Measurements from ENCODE around the gene FOXK2. TPM values are rescaled to one million over a fixed set of nuclear protein-coding genes. Genes with fewer than 3 reads are reported as not detected.

FOXK2 gene
- total RNA-seq: 27.7 TPM

GRCh38 chr17:82518826-82519810 is at the start of gene FOXK2:
FOXK2 (plus strand) TSS chr17:82519732; CDS start chr17:82519889, 157 bp downstream.
- H3K27me3 ChIP-seq (ENCODE audit: control insufficient read depth in 3 of 3, insufficient read depth in 3 of 3, low read length in 3 of 3): no peaks in the 10 kb centered on the region
- peak within 1 kb of the TSS; percentile 77 to 90 (median 80) for H3K9ac ChIP-seq (ENCODE audit: low read depth in 1 of 3, low read length in 3 of 3)
- no peaks in the 10 kb centered on the region for H3K36me3 ChIP-seq (ENCODE audit: control insufficient read depth in 3 of 3, insufficient read depth in 3 of 3, low read length in 3 of 3)
- H3K4me3 ChIP-seq (ENCODE audit: low read length in 3 of 3): peak within 1 kb of the TSS; percentile 68 to 72 (median 72)
- no peaks in the 10 kb centered on the region for H3K9me3 ChIP-seq (ENCODE audit: control insufficient read depth in 3 of 3, low read length in 3 of 3)
- H3K27ac ChIP-seq (ENCODE audit: low read depth, low read length): peak within 1 kb of the TSS; percentile 77
- peaks cover 5 to 15% (median 14%) of the 10 kb centered on the region in 3 donors for H3K4me1 ChIP-seq (ENCODE audit: control insufficient read depth in 3 of 3, insufficient read depth in 3 of 3, low read length in 3 of 3)

- Histone ChIP-seq H3K4me1 (ENCODE audit: control insufficient read depth in 3 of 3, insufficient read depth in 3 of 3, low read length in 3 of 3) (peaks cover 0 to 2% (median 0%) of the 10 kb centered on the region in 3 donors), H3K9me3 (ENCODE audit: control insufficient read depth in 3 of 3, low read length in 3 of 3) (no peaks in the 10 kb centered on the region), H3K27ac (ENCODE audit: low read depth, low read length) (no peak overlapping the region), H3K36me3 (ENCODE audit: control insufficient read depth in 3 of 3, insufficient read depth in 3 of 3, low read length in 3 of 3) (peaks cover 34 to 55% (median 51%) of the 10 kb centered on the region in 3 donors), H3K27me3 (ENCODE audit: control insufficient read depth in 3 of 3, insufficient read depth in 3 of 3, low read length in 3 of 3) (no peaks in the 10 kb centered on the region), H3K4me3 (ENCODE audit: low read length in 3 of 3) (no peak overlapping the region), H3K9ac (ENCODE audit: low read depth in 1 of 3, low read length in 3 of 3) (no peak overlapping the region)
Measured at GRCh38 chr17:82470065-82470464, 49.5 kb upstream of the FOXK2 start.

DNA sequence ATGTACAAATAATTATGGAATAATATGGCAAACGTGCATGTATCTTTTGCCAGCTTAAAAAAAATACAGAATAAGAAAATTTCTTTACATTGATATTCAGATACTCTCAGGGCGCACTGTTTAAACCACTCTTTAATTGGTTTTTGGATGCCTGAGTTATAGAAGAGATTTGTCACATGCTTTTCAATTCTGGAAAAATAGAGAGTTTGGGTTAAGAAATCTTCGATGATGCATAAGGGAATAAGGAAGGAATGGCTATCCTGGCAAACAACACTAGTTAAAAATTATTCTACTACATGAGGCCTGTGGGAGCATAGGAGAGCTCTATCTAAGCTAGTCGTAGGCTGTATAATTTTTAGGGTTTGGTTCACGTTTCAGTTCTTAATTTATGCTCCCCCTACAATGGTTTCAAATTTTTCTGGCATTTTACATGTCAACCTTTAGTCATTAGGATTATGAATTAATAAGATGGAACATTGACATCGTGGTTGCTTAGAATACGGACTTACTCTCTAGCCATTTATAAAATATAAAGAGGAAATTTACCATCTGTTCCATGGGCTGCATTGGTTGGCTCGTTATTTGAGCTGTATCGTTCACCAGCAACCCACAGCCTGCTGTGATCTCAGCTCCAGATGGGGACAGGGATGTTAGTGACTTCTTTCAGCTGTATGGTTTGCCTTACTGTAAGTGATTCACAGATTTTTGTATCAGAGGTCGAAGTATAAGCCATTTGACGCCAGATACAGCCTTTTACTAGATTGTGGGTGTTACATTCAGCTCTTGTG is 45.1 kb upstream of the FOXK2 start:
- Histone ChIP-seq H3K9me3 (ENCODE audit: control insufficient read depth in 3 of 3, low read length in 3 of 3) (no peaks in the 10 kb centered on the region), H3K36me3 (ENCODE audit: control insufficient read depth in 3 of 3, insufficient read depth in 3 of 3, low read length in 3 of 3) (peaks cover 32 to 43% (median 43%) of the 10 kb centered on the region in 3 donors), H3K4me3 (ENCODE audit: low read length in 3 of 3) (no peak overlapping the region), H3K27me3 (ENCODE audit: control insufficient read depth in 3 of 3, insufficient read depth in 3 of 3, low read length in 3 of 3) (no peaks in the 10 kb centered on the region), H3K4me1 (ENCODE audit: control insufficient read depth in 3 of 3, insufficient read depth in 3 of 3, low read length in 3 of 3) (peaks cover 0 to 2% (median 0%) of the 10 kb centered on the region in 3 donors), H3K27ac (ENCODE audit: low read depth, low read length) (no peak overlapping the region), H3K9ac (ENCODE audit: low read depth in 1 of 3, low read length in 3 of 3) (no peak overlapping the region)

GRCh38 chr17:82475458-82475857 is 44.1 kb upstream of the FOXK2 start:
- Histone ChIP-seq H3K9me3 (ENCODE audit: control insufficient read depth in 3 of 3, low read length in 3 of 3) (no peaks in the 10 kb centered on the region), H3K4me3 (ENCODE audit: low read length in 3 of 3) (no peak overlapping the region), H3K27me3 (ENCODE audit: control insufficient read depth in 3 of 3, insufficient read depth in 3 of 3, low read length in 3 of 3) (no peaks in the 10 kb centered on the region), H3K4me1 (ENCODE audit: control insufficient read depth in 3 of 3, insufficient read depth in 3 of 3, low read length in 3 of 3) (peaks cover 0 to 3% (median 2%) of the 10 kb centered on the region in 3 donors), H3K36me3 (ENCODE audit: control insufficient read depth in 3 of 3, insufficient read depth in 3 of 3, low read length in 3 of 3) (peaks cover 38 to 49% (median 47%) of the 10 kb centered on the region in 3 donors), H3K9ac (ENCODE audit: low read depth in 1 of 3, low read length in 3 of 3) (no peak overlapping the region), H3K27ac (ENCODE audit: low read depth, low read length) (no peak overlapping the region)

- Histone ChIP-seq H3K36me3 (ENCODE audit: control insufficient read depth in 3 of 3, insufficient read depth in 3 of 3, low read length in 3 of 3) (peaks cover 49 to 60% (median 49%) of the 10 kb centered on the region in 3 donors), H3K9me3 (ENCODE audit: control insufficient read depth in 3 of 3, low read length in 3 of 3) (no peaks in the 10 kb centered on the region)
Measured at GRCh38 chr17:82477934-82478333, 41.6 kb upstream of the FOXK2 start.

DNA sequence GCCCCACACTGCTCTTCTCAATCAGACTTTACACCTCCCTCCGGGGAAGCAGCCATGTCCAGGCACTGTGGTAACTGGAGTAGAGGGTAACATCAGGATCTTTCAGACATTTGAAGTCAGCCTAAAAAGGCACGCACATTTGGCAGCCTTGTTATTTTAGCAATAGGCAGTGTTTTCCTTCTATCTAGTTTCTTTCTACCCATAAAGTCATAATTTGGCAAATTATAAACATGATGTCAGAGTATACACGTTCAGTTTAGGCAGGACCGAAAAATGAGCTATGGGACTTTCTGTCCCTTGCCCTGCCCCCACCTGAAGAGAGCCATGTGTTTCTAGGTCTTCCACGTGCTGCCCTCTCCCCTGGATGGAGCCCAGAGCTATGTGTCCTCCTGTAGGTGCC is 39.9 kb upstream of the FOXK2 start:
- H3K27ac ChIP-seq (ENCODE audit: low read depth, low read length): no peak overlapping the region
- H3K4me3 ChIP-seq (ENCODE audit: low read length in 3 of 3): no peak overlapping the region
- H3K4me1 ChIP-seq (ENCODE audit: control insufficient read depth in 3 of 3, insufficient read depth in 3 of 3, low read length in 3 of 3): peaks cover 0 to 3% (median 2%) of the 10 kb centered on the region in 3 donors
- H3K36me3 ChIP-seq (ENCODE audit: control insufficient read depth in 3 of 3, insufficient read depth in 3 of 3, low read length in 3 of 3): peaks cover 59 to 69% (median 60%) of the 10 kb centered on the region in 3 donors
- no peaks in the 10 kb centered on the region for H3K9me3 ChIP-seq (ENCODE audit: control insufficient read depth in 3 of 3, low read length in 3 of 3)
- no peak overlapping the region for H3K9ac ChIP-seq (ENCODE audit: low read depth in 1 of 3, low read length in 3 of 3)
- no peaks in the 10 kb centered on the region for H3K27me3 ChIP-seq (ENCODE audit: control insufficient read depth in 3 of 3, insufficient read depth in 3 of 3, low read length in 3 of 3)

More at GRCh38 chr17:82477934-82478333, 41.6 kb upstream of the FOXK2 start:
- Histone ChIP-seq H3K4me1 (ENCODE audit: control insufficient read depth in 3 of 3, insufficient read depth in 3 of 3, low read length in 3 of 3) (peaks cover 0 to 3% (median 2%) of the 10 kb centered on the region in 3 donors), H3K27ac (ENCODE audit: low read depth, low read length) (no peak overlapping the region), H3K27me3 (ENCODE audit: control insufficient read depth in 3 of 3, insufficient read depth in 3 of 3, low read length in 3 of 3) (no peaks in the 10 kb centered on the region), H3K9ac (ENCODE audit: low read depth in 1 of 3, low read length in 3 of 3) (no peak overlapping the region), H3K4me3 (ENCODE audit: low read length in 3 of 3) (no peak overlapping the region)

DNA sequence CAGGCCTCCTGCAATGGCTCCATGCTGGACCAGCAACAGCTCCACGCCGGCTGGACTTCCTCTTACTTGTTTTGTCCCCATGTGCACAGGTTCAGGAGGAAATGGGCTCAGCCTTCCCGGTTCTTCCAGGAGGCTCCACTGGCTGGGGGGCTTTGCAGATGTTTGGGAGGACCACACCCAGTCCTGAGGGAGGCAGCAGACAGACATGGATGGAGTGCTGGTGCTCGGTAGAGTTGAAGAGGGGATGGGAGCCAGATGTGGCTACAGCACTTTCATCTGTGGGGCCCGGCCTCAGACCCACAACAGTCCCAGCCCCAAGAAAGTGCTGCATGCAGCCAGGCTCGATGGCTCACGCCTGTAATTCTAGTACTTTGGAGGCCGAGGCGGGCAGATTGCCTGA is 39.2 kb upstream of the FOXK2 start:
- H3K4me3 ChIP-seq (ENCODE audit: low read length in 3 of 3): no peak overlapping the region
- H3K27me3 ChIP-seq (ENCODE audit: control insufficient read depth in 3 of 3, insufficient read depth in 3 of 3, low read length in 3 of 3): no peaks in the 10 kb centered on the region
- no peak overlapping the region for H3K27ac ChIP-seq (ENCODE audit: low read depth, low read length)
- peaks cover 0 to 3% (median 0%) of the 10 kb centered on the region in 3 donors for H3K4me1 ChIP-seq (ENCODE audit: control insufficient read depth in 3 of 3, insufficient read depth in 3 of 3, low read length in 3 of 3)
- no peaks in the 10 kb centered on the region for H3K9me3 ChIP-seq (ENCODE audit: control insufficient read depth in 3 of 3, low read length in 3 of 3)
- peaks cover 59 to 70% (median 61%) of the 10 kb centered on the region in 3 donors for H3K36me3 ChIP-seq (ENCODE audit: control insufficient read depth in 3 of 3, insufficient read depth in 3 of 3, low read length in 3 of 3)
- no peak overlapping the region for H3K9ac ChIP-seq (ENCODE audit: low read depth in 1 of 3, low read length in 3 of 3)

GRCh38 chr17:82483204-82483660 is 36.3 kb upstream of the FOXK2 start:
- Histone ChIP-seq H3K27ac (ENCODE audit: low read depth, low read length) (no peak overlapping the region), H3K9me3 (ENCODE audit: control insufficient read depth in 3 of 3, low read length in 3 of 3) (no peaks in the 10 kb centered on the region), H3K27me3 (ENCODE audit: control insufficient read depth in 3 of 3, insufficient read depth in 3 of 3, low read length in 3 of 3) (no peaks in the 10 kb centered on the region), H3K4me1 (ENCODE audit: control insufficient read depth in 3 of 3, insufficient read depth in 3 of 3, low read length in 3 of 3) (peaks cover 0 to 8% (median 0%) of the 10 kb centered on the region in 3 donors), H3K9ac (ENCODE audit: low read depth in 1 of 3, low read length in 3 of 3) (no peak overlapping the region), H3K36me3 (ENCODE audit: control insufficient read depth in 3 of 3, insufficient read depth in 3 of 3, low read length in 3 of 3) (peaks cover 66 to 78% (median 70%) of the 10 kb centered on the region in 3 donors), H3K4me3 (ENCODE audit: low read length in 3 of 3) (no peak overlapping the region)

GRCh38 chr17:82483836-82484235 is 35.7 kb upstream of the FOXK2 start:
- H3K36me3 ChIP-seq (ENCODE audit: control insufficient read depth in 3 of 3, insufficient read depth in 3 of 3, low read length in 3 of 3): peaks cover 60 to 72% (median 66%) of the 10 kb centered on the region in 3 donors
- no peaks in the 10 kb centered on the region for H3K9me3 ChIP-seq (ENCODE audit: control insufficient read depth in 3 of 3, low read length in 3 of 3)
- H3K27me3 ChIP-seq (ENCODE audit: control insufficient read depth in 3 of 3, insufficient read depth in 3 of 3, low read length in 3 of 3): no peaks in the 10 kb centered on the region
- peaks cover 4 to 13% (median 5%) of the 10 kb centered on the region in 3 donors for H3K4me1 ChIP-seq (ENCODE audit: control insufficient read depth in 3 of 3, insufficient read depth in 3 of 3, low read length in 3 of 3)
- H3K4me3 ChIP-seq (ENCODE audit: low read length in 3 of 3): no peak overlapping the region
- no peak overlapping the region for H3K27ac ChIP-seq (ENCODE audit: low read depth, low read length)
- no peak overlapping the region for H3K9ac ChIP-seq (ENCODE audit: low read depth in 1 of 3, low read length in 3 of 3)

All from skeletal muscle tissue (tissue), 4 donors.